ENCODE results near the gene CDC37L1.
"Not testable (repeated sequence)": the region's sequence is repeated elsewhere in the genome, so short reads cannot be mapped to it uniquely, and the experiment has no call there.

The CDC37L1 gene

DNA sequence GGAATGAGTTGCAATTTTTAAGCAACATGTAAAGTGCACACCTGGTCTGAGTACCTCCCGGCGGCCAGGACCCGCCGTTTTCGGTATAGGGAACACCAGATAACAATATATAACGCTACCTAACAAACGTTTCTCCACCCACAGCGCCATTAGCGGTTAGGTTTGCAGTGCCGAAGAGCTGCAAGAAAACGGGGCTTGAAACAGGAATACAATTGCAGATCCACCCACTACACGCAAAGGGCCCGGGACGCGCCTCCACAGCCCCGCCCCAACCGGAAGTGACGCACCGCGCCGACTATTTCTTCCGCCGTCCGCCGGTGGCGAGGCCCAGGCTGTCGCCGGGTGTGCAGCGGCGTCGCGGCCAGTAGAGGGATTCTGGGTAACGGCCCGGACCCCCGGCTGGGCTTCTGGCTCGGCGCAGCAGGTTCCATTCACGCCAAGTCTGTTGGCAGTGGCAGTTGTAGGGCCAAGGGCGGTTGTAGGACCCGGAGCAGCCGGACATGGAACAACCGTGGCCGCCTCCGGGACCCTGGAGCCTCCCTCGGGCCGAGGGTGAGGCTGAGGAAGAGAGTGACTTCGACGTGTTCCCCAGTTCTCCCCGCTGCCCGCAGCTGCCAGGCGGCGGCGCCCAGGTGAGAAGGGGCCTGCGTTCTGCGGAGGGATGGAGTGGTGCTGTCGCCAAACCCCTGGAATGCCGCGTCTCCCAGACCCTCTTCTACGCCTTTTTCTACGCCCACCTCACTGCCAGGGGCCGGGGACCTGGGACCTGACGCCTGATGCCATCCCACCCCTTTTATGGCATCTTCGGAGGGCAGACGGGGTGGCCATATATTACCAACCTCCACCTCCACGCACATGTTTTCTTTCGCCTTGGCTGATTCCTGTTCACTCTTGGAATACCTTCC, at the start of gene CDC37L1:
Gene CDC37L1, plus strand, starts transcription at position 302 of the 905 bp plus-strand sequence. Its CDS starts 199 bp downstream, at position 501.
- no peaks in the 10 kb centered on the region for H3K27me3 ChIP-seq (ENCODE audit: control insufficient read depth in 1 of 2, insufficient read depth in 2 of 2, low read length in 2 of 2)
- peak within 1 kb of the TSS; percentile 80 to 90 for H3K4me3 ChIP-seq (ENCODE audit: low read length in 2 of 2)
- peaks cover 5% of the 10 kb centered on the region for H3K4me1 ChIP-seq (ENCODE audit: control insufficient read depth, insufficient read depth, low read length)
- H3K27ac ChIP-seq (ENCODE audit: low read length), result peak within 1 kb of the TSS; percentile 96
- no peaks in the 10 kb centered on the region for H3K36me3 ChIP-seq (ENCODE audit: control insufficient read depth in 2 of 2, insufficient read depth in 2 of 2, low read length in 2 of 2)
- no peaks in the 10 kb centered on the region for H3K9me3 ChIP-seq (ENCODE audit: control insufficient read depth in 2 of 2, low read length in 2 of 2)
- H3K9ac ChIP-seq (ENCODE audit: low read length in 2 of 2), result peak within 1 kb of the TSS; percentile 96 to 97

DNA sequence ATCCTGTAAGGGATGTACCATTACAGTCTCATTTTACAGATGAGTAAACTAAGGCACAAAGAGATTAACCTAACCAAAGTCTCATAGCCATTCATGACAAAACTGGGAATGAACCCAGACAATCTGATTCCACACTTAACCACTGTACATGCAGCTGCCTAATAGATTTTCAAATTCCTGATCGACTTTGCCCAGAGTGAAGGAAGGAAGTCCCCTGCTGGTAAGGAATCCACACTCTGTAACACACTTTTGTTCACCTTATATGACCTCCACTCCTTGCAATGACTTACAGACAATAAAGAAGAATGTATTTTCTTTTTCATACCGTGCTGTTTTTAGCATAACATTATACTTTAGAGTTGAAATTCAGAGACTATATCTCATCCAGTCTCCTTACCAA, 48.5 kb upstream of the CDC37L1 start:
- Histone ChIP-seq H3K27me3 (ENCODE audit: control insufficient read depth in 1 of 2, insufficient read depth in 2 of 2, low read length in 2 of 2) (no peaks in the 10 kb centered on the region), H3K9ac (ENCODE audit: low read length in 2 of 2) (no peak overlapping the region), H3K9me3 (ENCODE audit: control insufficient read depth in 2 of 2, low read length in 2 of 2) (no peaks in the 10 kb centered on the region), H3K27ac (ENCODE audit: low read length) (no peak overlapping the region), H3K4me1 (ENCODE audit: control insufficient read depth, insufficient read depth, low read length) (no peaks in the 10 kb centered on the region), H3K4me3 (ENCODE audit: low read length in 2 of 2) (no peak overlapping the region), H3K36me3 (ENCODE audit: control insufficient read depth in 2 of 2, insufficient read depth in 2 of 2, low read length in 2 of 2) (no peaks in the 10 kb centered on the region)

DNA sequence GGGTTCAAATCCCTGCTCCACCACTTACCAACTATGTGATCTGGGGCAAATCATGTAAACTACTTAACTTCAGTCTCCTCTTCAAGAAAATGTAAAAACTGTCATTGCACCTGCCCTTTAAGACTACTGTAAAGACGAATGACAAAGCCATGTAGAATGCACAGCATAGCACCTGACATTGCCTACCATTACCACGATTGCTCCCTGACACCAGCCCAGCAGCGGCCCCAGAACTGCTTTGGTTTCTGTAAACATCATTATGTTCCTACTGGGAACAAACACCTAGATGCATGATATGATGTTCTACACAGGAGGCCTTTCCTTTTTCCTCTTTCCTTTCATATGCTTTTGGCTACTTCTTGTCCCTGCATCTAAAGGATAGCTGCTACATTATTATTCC, 40.4 kb upstream of the CDC37L1 start:
- Histone ChIP-seq H3K9ac (ENCODE audit: low read length in 2 of 2) (no peak overlapping the region), H3K4me1 (ENCODE audit: control insufficient read depth, insufficient read depth, low read length) (no peaks in the 10 kb centered on the region), H3K9me3 (ENCODE audit: control insufficient read depth in 2 of 2, low read length in 2 of 2) (no peaks in the 10 kb centered on the region), H3K27me3 (ENCODE audit: control insufficient read depth in 1 of 2, insufficient read depth in 2 of 2, low read length in 2 of 2) (no peaks in the 10 kb centered on the region), H3K27ac (ENCODE audit: low read length) (no peak overlapping the region), H3K4me3 (ENCODE audit: low read length in 2 of 2) (no peak overlapping the region), H3K36me3 (ENCODE audit: control insufficient read depth in 2 of 2, insufficient read depth in 2 of 2, low read length in 2 of 2) (no peaks in the 10 kb centered on the region)

DNA sequence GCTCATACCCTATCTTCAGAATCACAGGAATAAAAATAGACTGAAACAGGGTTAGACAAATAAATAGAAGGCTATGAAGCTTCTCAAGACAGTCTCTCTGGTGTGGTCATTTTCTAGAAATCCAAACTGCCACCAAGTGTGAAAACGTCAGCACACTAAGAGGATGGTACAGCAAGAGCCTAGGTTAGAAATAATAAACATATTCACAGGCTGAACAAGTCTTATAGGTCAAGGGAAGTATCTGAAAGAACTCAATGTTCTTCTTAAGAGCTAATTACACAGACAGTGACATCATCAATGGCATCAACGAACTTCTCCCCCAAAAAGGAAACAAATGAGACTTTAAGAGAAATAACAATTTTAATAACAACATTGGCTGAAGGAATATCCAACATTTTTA, 39.9 kb upstream of the CDC37L1 start:
- H3K27ac ChIP-seq (ENCODE audit: low read length), result no peak overlapping the region

DNA sequence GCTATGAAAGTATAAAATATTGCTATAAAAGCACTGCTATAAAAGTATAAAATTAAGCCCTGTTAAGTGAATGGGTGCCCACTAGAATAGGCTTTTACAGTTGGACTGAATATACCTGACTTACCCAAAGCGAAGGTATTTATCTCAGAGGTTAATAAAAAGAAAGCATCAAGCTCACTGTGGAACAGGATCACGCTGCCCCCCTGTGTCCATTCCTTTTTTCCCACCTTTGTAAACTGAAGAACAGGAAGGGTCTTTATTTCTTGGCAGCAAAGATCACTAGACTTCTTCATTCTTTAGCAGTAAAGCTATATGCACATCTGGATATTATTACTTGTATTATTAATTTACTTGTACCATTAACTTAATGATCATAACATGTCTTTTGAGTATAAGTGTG, 39.3 kb upstream of the CDC37L1 start:
- H3K27me3 ChIP-seq (ENCODE audit: control insufficient read depth in 1 of 2, insufficient read depth in 2 of 2, low read length in 2 of 2), result no peaks in the 10 kb centered on the region
- H3K9me3 ChIP-seq (ENCODE audit: control insufficient read depth in 2 of 2, low read length in 2 of 2), result no peaks in the 10 kb centered on the region
- no peak overlapping the region for H3K9ac ChIP-seq (ENCODE audit: low read length in 2 of 2)
- no peak overlapping the region for H3K4me3 ChIP-seq (ENCODE audit: low read length in 2 of 2)
- no peaks in the 10 kb centered on the region for H3K4me1 ChIP-seq (ENCODE audit: control insufficient read depth, insufficient read depth, low read length)
- H3K27ac ChIP-seq (ENCODE audit: low read length), result no peak overlapping the region
- no peaks in the 10 kb centered on the region for H3K36me3 ChIP-seq (ENCODE audit: control insufficient read depth in 2 of 2, insufficient read depth in 2 of 2, low read length in 2 of 2)

More for the DNA sequence above, 39.9 kb upstream of the CDC37L1 start:
- Histone ChIP-seq H3K4me3 (ENCODE audit: low read length in 2 of 2) (no peak overlapping the region), H3K4me1 (ENCODE audit: control insufficient read depth, insufficient read depth, low read length) (no peaks in the 10 kb centered on the region), H3K9ac (ENCODE audit: low read length in 2 of 2) (no peak overlapping the region), H3K36me3 (ENCODE audit: control insufficient read depth in 2 of 2, insufficient read depth in 2 of 2, low read length in 2 of 2) (no peaks in the 10 kb centered on the region), H3K27me3 (ENCODE audit: control insufficient read depth in 1 of 2, insufficient read depth in 2 of 2, low read length in 2 of 2) (no peaks in the 10 kb centered on the region), H3K9me3 (ENCODE audit: control insufficient read depth in 2 of 2, low read length in 2 of 2) (no peaks in the 10 kb centered on the region)

DNA sequence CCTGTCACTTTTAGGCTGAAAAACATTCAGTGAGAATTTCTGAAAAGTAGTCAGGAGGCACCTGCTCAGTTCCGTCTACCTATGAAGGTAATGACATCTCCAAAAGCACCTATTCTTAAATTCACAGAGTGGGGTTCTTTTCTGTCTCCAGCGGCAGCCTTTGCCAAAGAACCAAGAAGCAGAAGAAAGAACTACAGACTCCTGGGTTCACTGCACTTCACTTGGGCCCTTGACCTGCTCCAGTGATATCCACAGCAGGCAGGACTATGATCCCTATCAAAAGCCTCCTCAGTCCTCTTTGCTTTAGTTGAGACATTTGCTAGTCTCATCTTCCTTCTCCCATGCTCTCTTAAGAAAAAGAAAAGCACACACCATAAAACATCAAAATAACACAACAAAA, 37.0 kb upstream of the CDC37L1 start:
- Histone ChIP-seq H3K4me3 (ENCODE audit: low read length in 2 of 2) (no peak overlapping the region), H3K9ac (ENCODE audit: low read length in 2 of 2) (no peak overlapping the region), H3K27ac (ENCODE audit: low read length) (no peak overlapping the region), H3K36me3 (ENCODE audit: control insufficient read depth in 2 of 2, insufficient read depth in 2 of 2, low read length in 2 of 2) (no peaks in the 10 kb centered on the region), H3K9me3 (ENCODE audit: control insufficient read depth in 2 of 2, low read length in 2 of 2) (no peaks in the 10 kb centered on the region), H3K27me3 (ENCODE audit: control insufficient read depth in 1 of 2, insufficient read depth in 2 of 2, low read length in 2 of 2) (no peaks in the 10 kb centered on the region), H3K4me1 (ENCODE audit: control insufficient read depth, insufficient read depth, low read length) (no peaks in the 10 kb centered on the region)

DNA sequence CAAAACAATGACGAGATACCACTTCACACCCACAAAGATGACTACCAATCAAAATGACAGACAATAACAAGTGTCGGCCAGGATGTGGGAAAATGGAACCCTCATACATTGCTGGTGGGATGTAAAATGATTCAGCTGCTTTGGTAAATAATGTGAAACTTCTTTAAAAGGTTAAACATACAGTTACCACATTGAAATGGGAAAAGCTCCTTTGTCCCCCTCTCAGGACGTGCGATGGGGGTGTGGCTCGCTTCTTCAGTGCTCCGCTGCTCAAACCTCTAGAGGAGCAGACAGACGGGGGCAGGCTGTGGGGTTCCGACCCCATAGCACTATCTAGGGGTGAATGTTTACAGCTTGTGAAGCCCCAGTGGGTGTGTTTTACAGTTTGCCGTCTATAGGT, 25.3 kb upstream of the CDC37L1 start:
- no peaks in the 10 kb centered on the region for H3K27me3 ChIP-seq (ENCODE audit: control insufficient read depth in 1 of 2, insufficient read depth in 2 of 2, low read length in 2 of 2)
- no peak overlapping the region for H3K9ac ChIP-seq (ENCODE audit: low read length in 2 of 2)

DNA sequence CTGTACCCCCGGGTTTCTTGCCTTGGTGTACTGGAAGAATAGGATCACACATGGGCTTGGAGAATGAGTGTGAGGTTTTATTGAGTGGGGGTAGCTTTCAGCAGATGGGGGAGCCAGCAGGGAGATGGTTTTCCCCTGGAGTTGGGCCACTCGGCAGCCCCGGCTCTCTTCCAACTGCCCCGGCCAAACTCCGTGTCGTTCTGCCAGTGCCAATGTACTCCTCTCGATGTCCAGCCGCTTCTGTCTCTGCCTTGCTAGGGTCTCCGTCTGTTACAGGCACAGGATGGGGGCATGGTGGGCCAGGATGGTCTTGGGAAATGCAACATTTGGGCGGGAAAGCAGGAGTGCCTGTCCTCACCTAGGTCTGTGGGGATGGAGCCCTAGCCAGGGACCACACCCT, 24.8 kb upstream of the CDC37L1 start:
- H3K27me3 ChIP-seq (ENCODE audit: control insufficient read depth in 1 of 2, insufficient read depth in 2 of 2, low read length in 2 of 2), result no peaks in the 10 kb centered on the region
- no peaks in the 10 kb centered on the region for H3K4me1 ChIP-seq (ENCODE audit: control insufficient read depth, insufficient read depth, low read length)
- H3K27ac ChIP-seq (ENCODE audit: low read length), result no peak overlapping the region
- H3K9me3 ChIP-seq (ENCODE audit: control insufficient read depth in 2 of 2, low read length in 2 of 2), result no peaks in the 10 kb centered on the region
- H3K9ac ChIP-seq (ENCODE audit: low read length in 2 of 2), result no peak overlapping the region
- no peaks in the 10 kb centered on the region for H3K36me3 ChIP-seq (ENCODE audit: control insufficient read depth in 2 of 2, insufficient read depth in 2 of 2, low read length in 2 of 2)
- H3K4me3 ChIP-seq (ENCODE audit: low read length in 2 of 2), result no peak overlapping the region

More for the DNA sequence above, 25.3 kb upstream of the CDC37L1 start:
- no peaks in the 10 kb centered on the region for H3K36me3 ChIP-seq (ENCODE audit: control insufficient read depth in 2 of 2, insufficient read depth in 2 of 2, low read length in 2 of 2)
- H3K9me3 ChIP-seq (ENCODE audit: control insufficient read depth in 2 of 2, low read length in 2 of 2), result no peaks in the 10 kb centered on the region
- H3K4me3 ChIP-seq (ENCODE audit: low read length in 2 of 2), result no peak overlapping the region
- no peak overlapping the region for H3K27ac ChIP-seq (ENCODE audit: low read length)
- no peaks in the 10 kb centered on the region for H3K4me1 ChIP-seq (ENCODE audit: control insufficient read depth, insufficient read depth, low read length)

DNA sequence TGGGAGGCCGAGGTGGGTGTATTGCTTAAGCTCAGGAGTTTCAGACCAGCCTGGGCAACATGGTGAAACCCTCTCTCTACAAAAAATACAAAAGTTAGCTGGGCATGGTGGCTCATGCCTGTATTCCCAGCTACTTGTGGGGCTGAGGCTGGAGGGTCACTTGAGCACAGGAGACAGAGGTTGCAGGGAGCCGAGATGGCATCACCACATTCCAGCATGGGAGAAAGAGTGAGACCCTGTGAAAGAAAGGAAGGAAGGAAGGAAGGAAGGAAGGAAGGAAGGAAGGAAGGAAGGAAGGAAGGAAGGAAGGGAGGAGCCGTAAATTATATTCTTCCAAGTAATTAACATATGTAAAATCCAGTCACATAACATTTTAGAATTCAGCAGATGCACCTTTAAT, 23.2 kb upstream of the CDC37L1 start:
- H3K9me3 ChIP-seq (ENCODE audit: control insufficient read depth in 2 of 2, low read length in 2 of 2); H3K4me1 ChIP-seq (ENCODE audit: control insufficient read depth, insufficient read depth, low read length); H3K36me3 ChIP-seq (ENCODE audit: control insufficient read depth in 2 of 2, insufficient read depth in 2 of 2, low read length in 2 of 2); H3K4me3 ChIP-seq (ENCODE audit: low read length in 2 of 2); H3K9ac ChIP-seq (ENCODE audit: low read length in 2 of 2); H3K27ac ChIP-seq (ENCODE audit: low read length); H3K27me3 ChIP-seq (ENCODE audit: control insufficient read depth in 1 of 2, insufficient read depth in 2 of 2, low read length in 2 of 2): not testable (repeated sequence)

DNA sequence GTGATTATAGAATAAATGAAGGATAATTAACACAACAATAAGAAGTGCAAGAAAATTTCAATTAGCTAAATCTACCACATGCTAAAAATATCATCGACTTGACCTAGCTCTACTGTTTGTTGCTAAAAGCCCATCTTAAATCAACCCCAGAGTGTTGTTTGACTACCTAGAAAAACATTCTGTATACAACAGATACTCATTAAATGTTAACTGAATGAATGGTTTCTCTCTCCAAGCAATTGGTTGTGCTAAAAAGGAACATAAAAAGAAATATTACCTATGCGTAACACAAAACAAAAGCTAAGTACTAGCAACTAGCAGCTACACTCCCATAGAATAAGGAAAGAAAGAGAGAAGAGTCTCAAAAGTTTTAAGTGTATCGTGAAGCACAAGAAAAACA, 22.7 kb upstream of the CDC37L1 start:
- no peaks in the 10 kb centered on the region for H3K4me1 ChIP-seq (ENCODE audit: control insufficient read depth, insufficient read depth, low read length)
- H3K36me3 ChIP-seq (ENCODE audit: control insufficient read depth in 2 of 2, insufficient read depth in 2 of 2, low read length in 2 of 2), result no peaks in the 10 kb centered on the region
- H3K27me3 ChIP-seq (ENCODE audit: control insufficient read depth in 1 of 2, insufficient read depth in 2 of 2, low read length in 2 of 2), result no peaks in the 10 kb centered on the region
- H3K27ac ChIP-seq (ENCODE audit: low read length), result no peak overlapping the region
- H3K9me3 ChIP-seq (ENCODE audit: control insufficient read depth in 2 of 2, low read length in 2 of 2), result no peaks in the 10 kb centered on the region
- H3K4me3 ChIP-seq (ENCODE audit: low read length in 2 of 2), result no peak overlapping the region
- H3K9ac ChIP-seq (ENCODE audit: low read length in 2 of 2), result no peak overlapping the region

DNA sequence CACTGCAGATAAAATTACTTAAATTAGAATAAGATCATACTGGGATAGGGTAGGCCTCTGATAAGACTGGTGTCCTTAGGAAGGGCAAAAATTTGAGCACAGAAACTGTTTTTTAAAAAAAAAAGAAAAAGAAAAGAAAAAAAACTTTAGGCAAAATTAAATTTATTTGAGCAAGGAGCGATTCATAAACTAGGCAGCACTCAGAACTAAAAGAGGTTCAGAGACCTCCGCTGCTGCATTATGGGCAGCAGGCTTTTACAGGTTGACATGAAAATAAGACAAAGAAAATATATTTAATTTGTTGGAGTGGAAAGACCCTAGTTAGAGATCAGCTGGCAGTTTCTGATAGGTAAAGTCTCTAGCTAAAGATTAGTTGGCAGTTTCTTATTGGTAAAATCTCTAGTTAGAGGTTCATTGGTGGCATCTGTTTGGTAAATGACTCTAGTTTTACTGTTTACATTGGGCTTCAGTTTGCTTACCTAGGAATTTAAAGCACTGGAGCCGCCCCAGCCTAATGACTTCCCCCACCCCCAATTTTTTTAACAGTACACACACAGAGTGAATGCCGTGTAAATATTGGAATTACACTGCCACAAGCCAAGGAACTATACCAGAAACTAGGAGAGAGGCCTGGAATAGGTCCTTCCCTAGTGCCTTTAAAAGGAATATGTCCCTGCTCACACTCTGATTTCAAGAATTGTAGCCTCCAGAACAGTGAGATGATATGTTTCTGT, 21.8 kb upstream of the CDC37L1 start:
- Histone ChIP-seq H3K9me3 (ENCODE audit: control insufficient read depth in 2 of 2, low read length in 2 of 2) (no peaks in the 10 kb centered on the region), H3K9ac (ENCODE audit: low read length in 2 of 2) (no peak overlapping the region), H3K27ac (ENCODE audit: low read length) (no peak overlapping the region), H3K27me3 (ENCODE audit: control insufficient read depth in 1 of 2, insufficient read depth in 2 of 2, low read length in 2 of 2) (no peaks in the 10 kb centered on the region), H3K36me3 (ENCODE audit: control insufficient read depth in 2 of 2, insufficient read depth in 2 of 2, low read length in 2 of 2) (no peaks in the 10 kb centered on the region), H3K4me1 (ENCODE audit: control insufficient read depth, insufficient read depth, low read length) (peaks cover 7% of the 10 kb centered on the region), H3K4me3 (ENCODE audit: low read length in 2 of 2) (no peak overlapping the region)
